Cortex of kidney (tissue), 1 donor: Measurements from ENCODE around the gene DDI1.

ENCODE experiments used
- DNase-seq: peaks from one replicate; lab custom pipeline; 2025; lab: John Stamatoyannopoulos, UW

DDI1 gene

GRCh38 chr11:104078245-104078644, 41.8 kb downstream of the DDI1 start:
- no peak for DNase-seq

GRCh38 chr11:104078995-104079394, 42.6 kb downstream of the DDI1 start:
- DNase-seq: no peak

- no peak for DNase-seq
Measured at GRCh38 chr11:104086621-104087020, 50.2 kb downstream of the DDI1 start.
